Stimulated activated CD4-positive, alpha-beta T cell treated with anti-CD3 and anti-CD28 coated beads, Interleukin-4, amount 100 ng/mL, for 1 hour (primary cell): Measurements from ENCODE around the gene RHBDL2.
"Not testable (repeated sequence)": the region's sequence is repeated elsewhere in the genome, so short reads cannot be mapped to it uniquely, and the experiment has no call there.

ENCODE experiments used
- DNase-seq: peaks from one replicate; pipeline ENCODE4 v3.0.0-alpha.2; 2020

The RHBDL2 gene

DNA sequence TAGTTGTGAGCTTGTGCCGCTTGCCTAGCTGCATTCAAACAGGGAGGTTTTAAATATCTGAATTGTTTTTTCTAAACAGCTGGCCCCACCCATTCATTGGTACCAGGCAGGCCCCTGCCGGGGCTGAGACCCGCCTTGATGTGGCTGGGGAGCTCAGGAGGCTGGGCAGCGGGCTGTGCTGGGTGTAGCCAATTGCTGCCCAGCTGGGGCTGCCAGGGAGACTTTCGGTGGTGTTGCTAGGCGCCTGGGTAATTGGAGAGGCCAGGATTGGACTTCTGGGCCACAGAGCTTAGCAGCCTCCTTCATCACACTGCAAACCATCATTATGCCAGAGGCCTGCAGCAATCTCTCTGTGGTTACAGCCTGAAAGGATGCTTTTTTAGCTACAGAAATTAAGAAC, 12.2 kb downstream of the RHBDL2 start:
- DNase-seq = no peak

- no peak for DNase-seq
Measured at GRCh38 chr1:38929054-38929453, 12.6 kb downstream of the RHBDL2 start.

DNA sequence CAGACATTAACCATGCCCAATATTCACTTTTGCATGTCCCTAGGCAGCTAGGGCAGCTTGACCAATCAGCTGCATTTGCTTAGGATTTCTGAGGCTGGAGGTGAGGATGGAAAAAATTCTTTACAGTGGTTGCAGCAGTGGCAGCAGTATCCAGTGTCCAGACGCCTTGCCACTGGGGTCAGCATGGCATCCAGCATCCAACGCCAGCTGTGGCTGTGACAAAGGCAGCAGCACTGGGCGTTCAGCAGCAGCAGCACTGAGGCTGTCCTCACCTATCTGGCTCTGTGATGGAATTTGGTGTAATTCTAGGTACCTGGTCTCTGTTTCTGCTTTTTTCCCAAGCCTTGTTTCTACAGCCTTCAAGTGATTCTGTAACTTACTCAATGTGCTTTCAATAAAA, 15.5 kb downstream of the RHBDL2 start:
- no peak for DNase-seq

- DNase-seq = no peak
Measured at GRCh38 chr1:38925391-38925790, 16.2 kb downstream of the RHBDL2 start.

DNA sequence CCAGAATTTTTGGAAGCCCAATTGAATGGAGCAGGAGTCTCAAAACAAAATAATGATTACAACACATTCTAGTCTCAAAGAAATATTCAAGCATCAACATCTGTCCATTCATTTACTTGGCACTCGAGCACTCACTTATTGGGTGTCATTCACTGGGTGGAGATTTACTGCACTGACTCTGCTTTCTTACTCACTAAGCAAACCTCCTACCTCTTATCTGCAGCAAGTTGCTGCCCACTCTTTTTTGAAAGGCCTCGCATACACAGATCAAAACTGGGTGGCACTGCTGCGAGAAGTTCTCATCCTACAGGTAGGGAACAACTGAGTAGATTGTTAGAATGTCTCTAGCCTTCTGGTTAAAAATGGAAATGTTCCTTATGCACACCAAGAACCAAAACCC, 18.0 kb downstream of the RHBDL2 start:
- DNase-seq = no peak

GRCh38 chr1:38919130-38919529, 22.5 kb downstream of the RHBDL2 start:
- no peak for DNase-seq

GRCh38 chr1:38918568-38918967, 23.1 kb downstream of the RHBDL2 start:
- no peak for DNase-seq

- no peak for DNase-seq
Measured at GRCh38 chr1:38917772-38918171, 23.9 kb downstream of the RHBDL2 start.

- no peak for DNase-seq
Measured at GRCh38 chr1:38917337-38917736, 24.3 kb downstream of the RHBDL2 start.

DNA sequence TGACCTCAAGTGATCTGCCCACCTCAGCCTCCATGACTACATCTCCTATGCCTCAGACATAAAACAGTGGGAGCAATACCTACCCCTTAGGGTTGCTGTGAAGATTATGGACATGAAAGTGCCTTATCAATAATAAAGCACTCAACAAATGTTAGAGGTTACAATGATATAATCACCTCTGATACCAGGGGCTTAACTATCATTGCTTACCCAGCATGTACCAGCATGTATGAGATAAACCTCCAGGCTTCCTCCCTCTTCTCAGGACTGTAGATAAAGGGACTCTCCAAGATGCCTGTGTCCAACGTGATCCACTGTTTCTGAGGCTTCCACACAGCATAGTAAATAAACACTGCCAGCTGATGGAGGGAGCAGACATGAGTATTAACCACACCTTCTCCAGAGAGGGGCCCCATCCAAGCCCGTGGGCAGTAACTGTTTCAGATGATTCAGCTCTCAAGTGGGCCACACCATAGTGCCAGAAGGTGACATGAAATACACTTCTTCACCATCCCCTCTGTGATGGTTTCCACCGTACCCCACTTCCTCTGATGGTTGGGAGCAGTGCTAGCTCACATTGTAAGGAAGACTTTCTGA, 26.2 kb downstream of the RHBDL2 start:
- DNase-seq = no peak

DNA sequence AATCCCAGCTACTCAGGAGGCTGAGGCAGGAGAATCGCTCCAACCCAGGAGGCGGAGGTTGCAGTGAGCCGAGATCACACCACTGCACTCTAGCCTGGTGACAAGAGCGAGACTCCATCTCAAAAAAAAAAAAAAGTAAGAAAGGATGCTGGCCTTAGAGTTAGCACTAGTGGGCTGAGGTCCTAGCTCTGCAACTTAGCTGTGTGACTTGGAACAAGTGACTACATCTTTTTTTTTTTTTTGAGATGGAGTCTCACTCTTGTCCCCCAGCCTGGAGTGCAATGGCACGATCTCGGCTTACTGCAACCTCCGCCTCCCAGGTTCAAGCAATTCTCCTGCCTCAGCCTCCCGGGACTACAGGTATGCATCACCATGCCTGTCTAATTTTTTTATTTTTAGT, 26.7 kb downstream of the RHBDL2 start:
- not testable (repeated sequence) for DNase-seq

- no peak for DNase-seq
Measured at GRCh38 chr1:38908821-38909220, 32.8 kb downstream of the RHBDL2 start.

DNA sequence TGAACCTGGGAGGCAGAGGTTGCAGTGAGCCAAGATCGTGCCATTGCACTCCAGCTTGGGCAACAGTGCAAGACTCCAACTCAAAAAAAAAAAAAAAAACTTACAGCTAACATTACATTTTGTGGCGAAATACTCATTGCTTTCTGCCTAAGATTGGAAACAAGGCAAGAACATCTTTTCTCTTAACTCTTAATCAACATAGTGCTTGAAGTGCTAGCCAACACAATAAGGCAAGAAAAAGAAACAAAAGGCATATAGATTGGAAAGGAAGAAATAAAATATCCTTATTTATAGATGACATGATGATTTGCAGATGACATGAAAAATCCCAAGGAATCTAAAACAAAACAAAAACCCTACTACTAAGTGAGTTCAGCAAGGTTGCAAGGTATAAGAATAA, 35.6 kb downstream of the RHBDL2 start:
- no peak for DNase-seq

DNA sequence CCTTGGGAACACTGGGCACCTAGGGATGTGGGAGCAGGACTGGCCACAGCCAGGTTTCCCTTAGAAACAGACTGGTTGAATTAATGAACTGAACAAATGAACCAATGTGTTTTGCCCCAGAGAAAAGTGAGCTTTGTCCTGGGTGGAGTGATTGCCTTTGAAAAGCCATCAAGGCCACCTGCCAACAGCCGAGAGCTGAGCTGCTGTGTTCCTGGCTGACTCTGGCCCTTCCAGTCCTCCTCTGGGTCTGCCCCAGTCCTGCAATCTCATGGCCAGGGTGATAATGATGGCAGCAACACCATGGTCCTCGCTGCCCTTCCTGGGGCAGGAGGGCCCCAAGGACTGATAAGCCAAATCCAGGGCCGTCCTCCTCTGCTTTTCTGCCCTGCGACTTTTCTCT, 42.1 kb downstream of the RHBDL2 start:
- DNase-seq = no peak

DNA sequence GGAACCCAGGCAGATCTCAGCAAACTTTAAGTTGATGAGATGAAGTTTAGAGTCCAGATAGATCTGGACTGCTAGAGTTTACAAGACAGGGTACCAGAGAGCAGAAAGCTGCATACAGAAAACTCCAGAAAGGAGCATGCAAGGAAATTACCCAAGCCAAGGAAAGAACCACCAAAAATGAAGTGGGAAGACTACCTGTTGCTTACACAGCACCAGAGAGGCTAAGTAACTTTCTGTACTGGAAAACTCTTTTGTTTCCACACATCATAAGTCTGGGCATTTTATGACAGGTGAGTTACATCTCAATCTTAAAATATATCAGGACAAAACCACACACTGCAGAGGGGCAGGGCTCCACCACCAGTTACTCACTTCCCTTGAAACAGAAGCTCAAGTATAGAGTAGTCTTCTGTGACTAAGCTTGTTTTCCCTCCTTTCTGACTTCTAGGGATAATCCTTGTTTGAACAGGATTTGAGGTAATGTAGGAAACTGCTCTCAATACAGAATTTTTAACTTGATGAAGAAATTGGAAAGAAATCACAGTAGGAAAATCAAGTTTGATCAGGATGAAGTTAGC, 42.9 kb downstream of the RHBDL2 start:
- no peak for DNase-seq

GRCh38 chr1:38896169-38896568, 45.5 kb downstream of the RHBDL2 start:
- no peak for DNase-seq

DNA sequence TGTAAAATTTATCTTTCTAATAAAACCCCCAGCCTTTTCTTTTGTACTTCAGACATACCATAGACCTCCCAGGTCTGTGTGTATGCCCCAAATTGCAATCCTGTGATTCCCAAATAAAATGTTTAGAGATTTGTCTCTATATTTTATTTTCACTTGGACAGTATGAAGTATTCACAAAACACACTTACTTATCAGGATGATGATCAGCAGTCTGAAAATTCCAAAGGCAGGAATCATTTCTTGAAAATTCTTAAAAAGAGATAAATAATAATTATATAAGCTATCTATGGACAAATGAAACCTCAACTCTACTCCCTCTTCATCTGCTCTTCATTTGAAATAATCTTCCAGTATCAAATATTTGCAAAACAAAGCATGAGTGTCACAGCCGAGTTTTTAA, 48.7 kb downstream of the RHBDL2 start:
- DNase-seq = no peak

DNA sequence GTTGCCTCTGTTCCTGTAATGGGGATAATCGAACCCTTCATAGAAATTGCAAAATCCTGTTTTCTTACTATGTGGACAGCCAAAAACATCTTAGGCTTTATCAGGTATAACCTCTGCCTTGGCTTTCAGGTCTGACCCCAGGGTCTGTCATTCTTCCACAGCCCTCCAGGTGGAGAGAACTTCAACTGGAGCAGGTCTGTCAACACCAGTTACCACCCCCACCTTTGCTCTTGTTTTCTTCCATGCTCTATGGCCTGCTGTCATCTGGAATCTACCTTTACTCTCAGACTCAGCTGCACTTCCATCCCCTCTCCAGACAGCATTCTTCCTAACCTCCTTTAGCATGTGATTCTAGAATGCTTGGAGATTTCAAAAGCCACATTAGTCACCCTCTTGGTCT, 49.9 kb downstream of the RHBDL2 start:
- DNase-seq = no peak

GRCh38 chr1:38889589-38889988, 52.0 kb downstream of the RHBDL2 start:
- no peak for DNase-seq

DNA sequence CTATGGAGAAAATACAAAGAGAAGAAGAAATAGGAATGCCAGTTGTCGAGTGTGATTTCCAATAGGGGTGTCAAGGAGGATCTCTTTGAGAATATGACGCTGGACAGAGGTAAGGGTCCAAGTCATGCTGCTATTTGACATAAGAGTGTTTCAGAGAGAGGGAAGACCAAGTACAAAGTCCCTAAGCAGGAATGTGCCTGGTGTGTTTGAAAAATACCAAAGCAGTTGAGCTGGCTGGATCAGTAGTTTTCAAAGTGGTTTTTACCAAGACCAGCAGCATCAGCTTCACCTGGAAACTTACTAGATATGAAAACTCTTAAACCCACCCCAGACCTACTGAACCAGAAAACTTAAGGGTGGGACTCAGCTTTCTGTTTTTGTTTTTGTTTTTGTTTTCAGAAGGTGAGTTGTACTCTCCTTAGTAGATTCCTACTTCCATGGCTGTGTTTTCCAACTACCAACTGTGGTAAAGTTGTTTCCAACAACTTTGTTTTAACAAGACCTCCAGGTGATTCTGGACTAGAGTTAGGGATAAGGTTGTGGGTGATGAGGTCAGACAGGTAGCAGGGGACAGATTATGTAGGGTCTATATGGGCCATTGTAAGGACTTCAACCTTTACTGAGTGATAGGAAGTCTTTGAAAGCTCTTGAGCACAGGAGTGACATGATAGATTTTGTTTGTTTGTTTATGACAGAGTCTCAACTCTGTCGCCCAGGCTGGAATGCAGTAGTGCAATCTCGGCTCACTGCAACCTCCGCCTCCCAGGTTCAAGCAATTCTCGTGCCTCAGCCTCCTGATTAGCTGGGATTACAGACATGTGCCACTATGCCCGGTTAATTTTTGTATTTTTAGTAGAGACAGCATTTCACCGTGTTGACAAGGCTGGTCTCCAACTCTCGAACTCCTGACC, 53.0 kb downstream of the RHBDL2 start:
- no peak for DNase-seq

- no peak for DNase-seq
Measured at GRCh38 chr1:38885092-38885491, 56.5 kb downstream of the RHBDL2 start.

DNA sequence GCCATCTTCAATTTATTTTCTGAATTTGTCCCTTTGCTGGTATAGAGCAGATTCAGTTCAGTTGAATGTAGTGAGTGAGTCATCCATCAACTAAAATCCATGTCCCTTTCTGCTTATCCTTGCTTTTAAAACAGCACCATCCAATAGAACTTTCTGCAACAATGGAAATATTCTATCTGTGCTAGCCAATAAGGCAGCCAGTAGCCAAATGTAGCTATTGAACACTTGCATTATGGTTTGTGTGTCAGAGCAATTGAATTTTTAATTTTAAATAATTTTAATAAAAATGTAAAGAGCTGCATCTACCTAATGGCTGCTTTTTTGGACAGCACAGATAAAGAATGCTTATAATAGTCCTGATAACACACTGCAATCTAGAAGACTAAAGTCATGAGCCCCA, 60.1 kb downstream of the RHBDL2 start, which contains the start of gene GJA9:
Gene GJA9, minus strand, starts transcription at position 101 of the 400 bp plus-strand sequence. CDS start 5,489 bp downstream, outside the sequence.
- no peak for DNase-seq

GRCh38 chr1:38875811-38876210, 65.8 kb downstream of the RHBDL2 start:
- DNase-seq = no peak
